Measurements from ENCODE around the gene PLXDC2. TPM values are rescaled to one million over a fixed set of nuclear protein-coding genes. Genes with fewer than 3 reads are reported as not detected.

The PLXDC2 gene
- polyA plus RNA-seq, 2 of the 4 experiments (the other 2 are of a cell fraction) = 0.08 to 0.09 TPM

DNA sequence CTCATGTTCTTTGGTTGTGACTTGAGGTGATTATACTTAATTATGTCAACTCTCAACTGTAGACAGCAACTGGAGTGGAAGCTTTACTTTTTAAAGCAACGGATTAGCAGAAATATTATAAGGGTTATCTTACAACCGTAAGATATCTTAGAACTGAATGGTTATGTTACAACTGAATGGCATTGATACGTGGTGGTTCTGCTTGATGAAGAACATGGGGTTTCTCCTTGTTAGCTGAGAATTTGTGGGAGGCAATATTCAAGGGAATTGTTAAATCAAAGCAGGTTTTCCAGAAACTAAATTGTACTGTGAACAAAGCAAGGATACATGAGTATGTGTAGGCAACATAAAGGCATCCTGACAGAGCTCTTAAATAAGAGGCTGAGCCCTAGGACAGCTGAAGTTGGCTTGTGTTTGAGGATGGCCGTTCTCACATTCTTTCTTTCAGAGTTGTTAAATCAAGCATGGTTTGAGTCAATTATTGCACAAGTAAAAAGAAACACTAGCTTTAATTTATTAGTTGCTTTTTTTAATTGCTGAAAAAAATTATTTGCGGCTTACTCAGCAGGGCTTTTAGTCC lies 350.0 kb downstream of the PLXDC2 start (continued):
- TF ChIP-seq, protein P1, sequence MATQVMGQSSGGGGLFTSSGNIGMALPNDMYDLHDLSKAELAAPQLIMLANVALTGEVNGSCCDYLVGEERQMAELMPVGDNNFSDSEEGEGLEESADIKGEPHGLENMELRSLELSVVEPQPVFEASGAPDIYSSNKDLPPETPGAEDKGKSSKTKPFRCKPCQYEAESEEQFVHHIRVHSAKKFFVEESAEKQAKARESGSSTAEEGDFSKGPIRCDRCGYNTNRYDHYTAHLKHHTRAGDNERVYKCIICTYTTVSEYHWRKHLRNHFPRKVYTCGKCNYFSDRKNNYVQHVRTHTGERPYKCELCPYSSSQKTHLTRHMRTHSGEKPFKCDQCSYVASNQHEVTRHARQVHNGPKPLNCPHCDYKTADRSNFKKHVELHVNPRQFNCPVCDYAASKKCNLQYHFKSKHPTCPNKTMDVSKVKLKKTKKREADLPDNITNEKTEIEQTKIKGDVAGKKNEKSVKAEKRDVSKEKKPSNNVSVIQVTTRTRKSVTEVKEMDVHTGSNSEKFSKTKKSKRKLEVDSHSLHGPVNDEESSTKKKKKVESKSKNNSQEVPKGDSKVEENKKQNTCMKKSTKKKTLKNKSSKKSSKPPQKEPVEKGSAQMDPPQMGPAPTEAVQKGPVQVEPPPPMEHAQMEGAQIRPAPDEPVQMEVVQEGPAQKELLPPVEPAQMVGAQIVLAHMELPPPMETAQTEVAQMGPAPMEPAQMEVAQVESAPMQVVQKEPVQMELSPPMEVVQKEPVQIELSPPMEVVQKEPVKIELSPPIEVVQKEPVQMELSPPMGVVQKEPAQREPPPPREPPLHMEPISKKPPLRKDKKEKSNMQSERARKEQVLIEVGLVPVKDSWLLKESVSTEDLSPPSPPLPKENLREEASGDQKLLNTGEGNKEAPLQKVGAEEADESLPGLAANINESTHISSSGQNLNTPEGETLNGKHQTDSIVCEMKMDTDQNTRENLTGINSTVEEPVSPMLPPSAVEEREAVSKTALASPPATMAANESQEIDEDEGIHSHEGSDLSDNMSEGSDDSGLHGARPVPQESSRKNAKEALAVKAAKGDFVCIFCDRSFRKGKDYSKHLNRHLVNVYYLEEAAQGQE (IDR thresholded peaks at IDR 0.05) = no peak
- TF ChIP-seq, protein P2, sequence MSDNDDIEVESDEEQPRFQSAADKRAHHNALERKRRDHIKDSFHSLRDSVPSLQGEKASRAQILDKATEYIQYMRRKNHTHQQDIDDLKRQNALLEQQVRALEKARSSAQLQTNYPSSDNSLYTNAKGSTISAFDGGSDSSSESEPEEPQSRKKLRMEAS (IDR thresholded peaks at IDR 0.05) = no peak
- TF ChIP-seq POLR2AphosphoS2 (conservative IDR thresholded peaks at IDR 0.05; ENCODE audit: low read length) (no peak), HOXB5 (CRISPR knock-in tag; IDR thresholded peaks at IDR 0.05) (no peak)
- TF ChIP-seq, protein P3, sequence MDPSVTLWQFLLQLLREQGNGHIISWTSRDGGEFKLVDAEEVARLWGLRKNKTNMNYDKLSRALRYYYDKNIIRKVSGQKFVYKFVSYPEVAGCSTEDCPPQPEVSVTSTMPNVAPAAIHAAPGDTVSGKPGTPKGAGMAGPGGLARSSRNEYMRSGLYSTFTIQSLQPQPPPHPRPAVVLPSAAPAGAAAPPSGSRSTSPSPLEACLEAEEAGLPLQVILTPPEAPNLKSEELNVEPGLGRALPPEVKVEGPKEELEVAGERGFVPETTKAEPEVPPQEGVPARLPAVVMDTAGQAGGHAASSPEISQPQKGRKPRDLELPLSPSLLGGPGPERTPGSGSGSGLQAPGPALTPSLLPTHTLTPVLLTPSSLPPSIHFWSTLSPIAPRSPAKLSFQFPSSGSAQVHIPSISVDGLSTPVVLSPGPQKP (IDR thresholded peaks at IDR 0.05; ENCODE audit: low read depth, low read length) = no peak

DNA sequence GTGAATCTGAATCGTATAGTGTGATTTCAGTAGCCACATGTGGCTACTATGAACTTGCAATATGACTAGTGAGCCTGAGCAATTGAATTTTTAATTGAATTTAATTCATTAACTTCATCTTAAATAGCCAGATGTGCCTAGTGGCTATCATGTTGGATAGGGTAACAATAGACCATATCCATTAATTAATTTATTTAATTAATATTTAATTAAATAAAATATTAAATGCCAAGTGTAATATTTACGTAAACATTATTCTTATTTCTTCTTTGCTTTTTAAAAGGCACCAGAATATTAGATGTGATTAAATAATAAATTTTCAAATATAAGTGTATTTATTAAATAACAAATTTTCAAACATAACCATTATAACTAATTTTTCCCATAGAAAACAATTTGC lies 354.4 kb downstream of the PLXDC2 start:
- no peak overlapping the region for H3K4me2 ChIP-seq
- no peaks in the 10 kb centered on the region for H3K9me3 ChIP-seq
- ChIA-PET POLR2A (no interaction called here), CTCF (no interaction called here)
- FAIRE-seq = no peak
- no peak for ATAC-seq
- TF ChIP-seq CEBPB (IDR thresholded peaks at IDR 0.05) (no peak), RCOR1 (IDR thresholded peaks at IDR 0.05; ENCODE audit: low read depth, low read length) (no peak), HEYL (CRISPR knock-in tag; IDR thresholded peaks at IDR 0.05) (no peak), FOSB (CRISPR knock-in tag; IDR thresholded peaks at IDR 0.05) (no peak), HDAC2 (IDR thresholded peaks at IDR 0.05) (no peak), NPAS2 (CRISPR knock-in tag; IDR thresholded peaks at IDR 0.05; ENCODE audit: borderline replicate concordance) (no peak), BHLHE40 (IDR thresholded peaks at IDR 0.05; ENCODE audit: low read depth, low read length) (no peak)
- TF ChIP-seq, protein P3 (IDR thresholded peaks at IDR 0.05; ENCODE audit: low read depth, low read length) = no peak
- H3K4me1 ChIP-seq = no peaks in the 10 kb centered on the region
- no peak for DNase-seq (ENCODE audit: low read depth in 1 of 2, low spot score in 1 of 2)
- H3K27ac ChIP-seq = no peak overlapping the region
- 51% methylated on average over 2 of the region's 2 CpGs for WGBS (ENCODE audit: missing lambda C conversion rate)
- H3K4me3 ChIP-seq = no peak overlapping the region

DNA sequence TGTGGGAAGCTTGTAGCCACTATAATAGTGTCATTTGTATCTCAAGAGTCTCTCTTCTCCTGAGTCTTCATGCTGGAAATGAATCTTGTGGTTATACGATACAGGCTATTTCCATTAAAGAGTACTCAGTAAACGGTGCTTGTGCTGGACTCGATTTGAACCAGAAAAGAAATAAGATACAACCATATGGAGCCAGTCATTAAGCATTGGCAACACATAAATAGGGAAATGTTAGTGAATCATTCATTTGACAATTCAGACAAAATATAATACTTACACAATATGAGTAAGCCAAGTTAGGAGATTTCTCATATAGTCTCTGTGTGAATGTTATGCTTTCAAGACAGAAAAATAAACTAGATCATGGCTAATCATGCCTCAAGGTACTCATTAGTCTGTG lies 356.8 kb downstream of the PLXDC2 start:
- DNase-seq (ENCODE audit: low read depth in 1 of 2, low spot score in 1 of 2) (no peak), FAIRE-seq (no peak), ATAC-seq (no peak)
- H3K4me1 ChIP-seq = no peaks in the 10 kb centered on the region
- H3K4me2 ChIP-seq = no peak overlapping the region
- no peak for TF ChIP-seq GATA3 (IDR thresholded peaks at IDR 0.05; ENCODE audit: borderline replicate concordance)
- TF ChIP-seq RARB (CRISPR knock-in tag; IDR thresholded peaks at IDR 0.05) = no peak
- TF ChIP-seq JUN (IDR thresholded peaks at IDR 0.05) = no peak
- TF ChIP-seq EHF (CRISPR knock-in tag; IDR thresholded peaks at IDR 0.05) = no peak
- no peak for TF ChIP-seq SREBF2 (IDR thresholded peaks at IDR 0.05)
- no peak for TF ChIP-seq BHLHE40 (IDR thresholded peaks at IDR 0.05; ENCODE audit: low read depth, low read length)
- TF ChIP-seq RNF2 (IDR thresholded peaks at IDR 0.05; ENCODE audit: borderline replicate concordance, low read depth) = no peak
- no peak for TF ChIP-seq POLR2A (IDR thresholded peaks at IDR 0.05; ENCODE audit: low read length)
- no peak for TF ChIP-seq ZSCAN20 (CRISPR knock-in tag; IDR thresholded peaks at IDR 0.05)
- 29% methylated on average over 3 of the region's 3 CpGs for WGBS (ENCODE audit: missing lambda C conversion rate)
- H3K9me3 ChIP-seq = no peaks in the 10 kb centered on the region
- ChIA-PET POLR2A (no interaction called here), CTCF (interaction anchor here (0.7 kb wide), 1 partner anchor 136 kb away, joined by 3 read pairs; no protein-coding TSS in a partner anchor)
- H3K27ac ChIP-seq = no peak overlapping the region
- H3K4me3 ChIP-seq = no peak overlapping the region

Measured in A549 (cell line).